HL-60 (cell line): ENCODE results near the gene RHOT2.

Source experiments
- DNase-seq, 2 experiments: peaks; one replicate each; pipeline ENCODE4 v3.0.0-alpha.2; 2010 to 2020; ENCODE audit warnings: low read depth in 1 of 2, low spot score in 1 of 2
- H3K27ac ChIP-seq: fragments of 250-450 bp; sonication (Bioruptor Pico); replicated peaks from 2 replicates; pipeline ENCODE4 v1.5.1; 2020; ENCODE audit warnings: mild to moderate bottlenecking, moderate library complexity
- H3K27me3 ChIP-seq: fragments of 250-450 bp; sonication (Bioruptor Pico); 2 replicates; pipeline ENCODE4 v1.5.1; 2021; ENCODE audit warnings: mild to moderate bottlenecking, moderate library complexity; ENCODE audit not compliant: insufficient read depth, poor library complexity, severe bottlenecking
- H3K4me3 ChIP-seq: replicated peaks from 2 replicates; pipeline ENCODE4 v1.5.1; 2011; ENCODE audit warnings: mild to moderate bottlenecking, control low read depth, low read length; ENCODE audit not compliant: insufficient read depth
- GABPA ChIP-seq: IDR thresholded peaks from 2 replicates; pipeline ENCODE4 v1.6.1; 2012; ENCODE audit warnings: low read depth
- POLR2AphosphoS5 ChIP-seq: IDR thresholded peaks from 2 replicates; pipeline ENCODE4 v1.6.1; 2012; ENCODE audit warnings: low read depth
- SPI1 ChIP-seq: IDR thresholded peaks from 2 replicates; pipeline ENCODE4 v1.6.1; 2012; ENCODE audit warnings: low read depth, mild to moderate bottlenecking, borderline replicate concordance
- TF ChIP-seq, protein P1 (sequence below): IDR thresholded peaks from one replicate; pipeline ENCODE4 v1.5.1; 2011; ENCODE audit warnings: low read length, control low read depth, inconsistent platforms; ENCODE audit not compliant: insufficient read depth
- TF ChIP-seq, protein P2 (sequence below): IDR thresholded peaks from 2 replicates; pipeline ENCODE4 v1.6.1; 2012; ENCODE audit warnings: low read depth; ENCODE audit not compliant: insufficient replicate concordance

Gene RHOT2

DNA sequence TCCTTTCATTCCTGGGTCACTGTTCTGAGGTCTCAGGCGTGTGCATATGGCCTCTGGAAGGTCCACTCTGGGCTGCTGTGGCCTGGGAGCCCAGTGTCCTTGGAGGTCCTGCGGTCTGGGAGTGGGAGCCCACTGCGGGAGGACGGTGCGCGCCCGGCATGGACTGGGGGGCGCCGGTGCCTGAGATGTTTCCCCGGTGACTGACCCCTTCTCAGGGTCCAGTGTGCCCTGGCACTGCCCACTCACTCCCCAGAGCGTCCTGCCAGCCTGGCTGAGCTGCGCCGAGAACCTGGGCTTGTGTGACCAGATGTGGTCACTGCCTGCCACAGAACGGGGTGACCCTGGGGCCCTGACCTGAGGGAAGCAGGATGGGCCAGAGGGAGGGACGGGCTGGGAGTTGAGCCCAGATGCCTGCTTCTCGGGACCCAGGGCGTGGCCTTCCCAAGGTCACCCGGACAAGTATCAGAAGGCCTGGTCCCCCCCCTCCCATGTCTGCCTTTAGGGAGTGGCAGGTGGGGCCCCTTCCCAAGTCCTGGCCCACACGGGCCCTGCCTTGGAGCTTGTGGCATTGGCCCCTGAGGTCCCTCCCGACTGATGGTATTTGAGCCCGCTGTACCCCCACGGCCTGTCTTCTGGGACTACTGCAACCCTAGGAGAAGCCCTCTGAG lies 6.4 kb downstream of the RHOT2 start:
- H3K27ac ChIP-seq = no peak overlapping the region
- DNase-seq = no peak
- no peak overlapping the region for H3K4me3 ChIP-seq
- 0 out of 2 replicates have a peak, but pooled peaks have one; percentile 7 for TF ChIP-seq POLR2AphosphoS5
- no peak for TF ChIP-seq GABPA
- H3K27me3 ChIP-seq = no peaks in the 10 kb centered on the region

DNA sequence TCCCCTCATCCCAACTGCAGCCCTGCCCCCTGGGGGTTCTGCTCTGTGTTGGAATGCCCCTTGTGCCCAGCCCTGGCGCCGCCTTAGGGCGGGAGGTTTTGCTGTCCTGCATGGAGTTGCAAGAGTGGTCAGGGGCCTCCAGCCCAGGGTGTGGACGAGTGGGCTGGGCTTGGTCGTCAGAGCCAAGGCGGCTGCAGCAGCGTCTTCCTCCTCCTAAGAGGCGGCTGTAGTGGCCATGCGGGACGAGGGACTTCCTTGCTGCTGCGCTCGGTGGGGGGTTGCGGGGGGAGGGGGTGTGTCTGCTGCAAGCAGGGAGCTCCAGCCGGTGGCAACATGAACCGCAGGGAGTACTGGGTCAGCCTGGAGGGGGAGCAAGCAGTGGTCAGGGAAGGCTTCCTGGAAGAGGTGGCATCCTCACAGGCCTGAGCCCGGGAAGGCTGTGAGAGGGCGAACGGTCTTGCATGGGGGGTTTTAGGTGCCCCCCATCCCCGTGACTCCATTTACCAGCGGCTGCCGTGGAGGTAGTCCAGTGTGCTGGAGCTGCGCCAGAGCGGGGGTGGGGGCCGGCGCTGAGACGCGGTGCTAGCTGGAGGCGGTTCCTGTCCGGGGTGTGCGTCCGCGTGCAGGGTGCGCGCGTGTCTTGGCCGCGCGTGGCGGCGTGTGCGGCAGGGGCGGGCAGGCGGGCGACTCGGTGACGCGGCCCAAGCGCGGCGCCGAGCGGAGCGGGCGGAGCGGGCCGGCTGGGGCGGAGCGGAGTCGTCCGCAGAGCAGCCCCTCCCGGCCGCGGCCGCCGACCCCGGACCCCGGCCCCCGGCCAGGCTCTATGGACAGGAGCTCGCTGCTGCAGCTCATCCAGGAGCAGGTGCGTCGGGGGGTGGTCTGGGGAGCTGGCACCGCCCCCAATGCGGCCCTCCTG lies 7.3 kb downstream of the RHOT2 start, which contains the start of gene RHBDL1:
Gene RHBDL1 (plus strand): TSS at position 704 of the 916 bp plus-strand sequence. CDS start 120 bp downstream, at position 824.
- peak; percentile 64 to 76 for DNase-seq
- H3K4me3 ChIP-seq = peak within 1 kb of the TSS; percentile 19; the same call in 1 of the 2 replicates
- TF ChIP-seq SPI1 (no peak), GABPA (no peak), POLR2AphosphoS5 (no peak; the same call in 1 of the 2 replicates)
- TF ChIP-seq, protein P1, sequence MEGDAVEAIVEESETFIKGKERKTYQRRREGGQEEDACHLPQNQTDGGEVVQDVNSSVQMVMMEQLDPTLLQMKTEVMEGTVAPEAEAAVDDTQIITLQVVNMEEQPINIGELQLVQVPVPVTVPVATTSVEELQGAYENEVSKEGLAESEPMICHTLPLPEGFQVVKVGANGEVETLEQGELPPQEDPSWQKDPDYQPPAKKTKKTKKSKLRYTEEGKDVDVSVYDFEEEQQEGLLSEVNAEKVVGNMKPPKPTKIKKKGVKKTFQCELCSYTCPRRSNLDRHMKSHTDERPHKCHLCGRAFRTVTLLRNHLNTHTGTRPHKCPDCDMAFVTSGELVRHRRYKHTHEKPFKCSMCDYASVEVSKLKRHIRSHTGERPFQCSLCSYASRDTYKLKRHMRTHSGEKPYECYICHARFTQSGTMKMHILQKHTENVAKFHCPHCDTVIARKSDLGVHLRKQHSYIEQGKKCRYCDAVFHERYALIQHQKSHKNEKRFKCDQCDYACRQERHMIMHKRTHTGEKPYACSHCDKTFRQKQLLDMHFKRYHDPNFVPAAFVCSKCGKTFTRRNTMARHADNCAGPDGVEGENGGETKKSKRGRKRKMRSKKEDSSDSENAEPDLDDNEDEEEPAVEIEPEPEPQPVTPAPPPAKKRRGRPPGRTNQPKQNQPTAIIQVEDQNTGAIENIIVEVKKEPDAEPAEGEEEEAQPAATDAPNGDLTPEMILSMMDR = no peak
- TF ChIP-seq, protein P2, sequence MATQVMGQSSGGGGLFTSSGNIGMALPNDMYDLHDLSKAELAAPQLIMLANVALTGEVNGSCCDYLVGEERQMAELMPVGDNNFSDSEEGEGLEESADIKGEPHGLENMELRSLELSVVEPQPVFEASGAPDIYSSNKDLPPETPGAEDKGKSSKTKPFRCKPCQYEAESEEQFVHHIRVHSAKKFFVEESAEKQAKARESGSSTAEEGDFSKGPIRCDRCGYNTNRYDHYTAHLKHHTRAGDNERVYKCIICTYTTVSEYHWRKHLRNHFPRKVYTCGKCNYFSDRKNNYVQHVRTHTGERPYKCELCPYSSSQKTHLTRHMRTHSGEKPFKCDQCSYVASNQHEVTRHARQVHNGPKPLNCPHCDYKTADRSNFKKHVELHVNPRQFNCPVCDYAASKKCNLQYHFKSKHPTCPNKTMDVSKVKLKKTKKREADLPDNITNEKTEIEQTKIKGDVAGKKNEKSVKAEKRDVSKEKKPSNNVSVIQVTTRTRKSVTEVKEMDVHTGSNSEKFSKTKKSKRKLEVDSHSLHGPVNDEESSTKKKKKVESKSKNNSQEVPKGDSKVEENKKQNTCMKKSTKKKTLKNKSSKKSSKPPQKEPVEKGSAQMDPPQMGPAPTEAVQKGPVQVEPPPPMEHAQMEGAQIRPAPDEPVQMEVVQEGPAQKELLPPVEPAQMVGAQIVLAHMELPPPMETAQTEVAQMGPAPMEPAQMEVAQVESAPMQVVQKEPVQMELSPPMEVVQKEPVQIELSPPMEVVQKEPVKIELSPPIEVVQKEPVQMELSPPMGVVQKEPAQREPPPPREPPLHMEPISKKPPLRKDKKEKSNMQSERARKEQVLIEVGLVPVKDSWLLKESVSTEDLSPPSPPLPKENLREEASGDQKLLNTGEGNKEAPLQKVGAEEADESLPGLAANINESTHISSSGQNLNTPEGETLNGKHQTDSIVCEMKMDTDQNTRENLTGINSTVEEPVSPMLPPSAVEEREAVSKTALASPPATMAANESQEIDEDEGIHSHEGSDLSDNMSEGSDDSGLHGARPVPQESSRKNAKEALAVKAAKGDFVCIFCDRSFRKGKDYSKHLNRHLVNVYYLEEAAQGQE = no peak
- no peaks in the 10 kb centered on the region for H3K27me3 ChIP-seq
- H3K27ac ChIP-seq = no peak within 1 kb of the TSS

DNA sequence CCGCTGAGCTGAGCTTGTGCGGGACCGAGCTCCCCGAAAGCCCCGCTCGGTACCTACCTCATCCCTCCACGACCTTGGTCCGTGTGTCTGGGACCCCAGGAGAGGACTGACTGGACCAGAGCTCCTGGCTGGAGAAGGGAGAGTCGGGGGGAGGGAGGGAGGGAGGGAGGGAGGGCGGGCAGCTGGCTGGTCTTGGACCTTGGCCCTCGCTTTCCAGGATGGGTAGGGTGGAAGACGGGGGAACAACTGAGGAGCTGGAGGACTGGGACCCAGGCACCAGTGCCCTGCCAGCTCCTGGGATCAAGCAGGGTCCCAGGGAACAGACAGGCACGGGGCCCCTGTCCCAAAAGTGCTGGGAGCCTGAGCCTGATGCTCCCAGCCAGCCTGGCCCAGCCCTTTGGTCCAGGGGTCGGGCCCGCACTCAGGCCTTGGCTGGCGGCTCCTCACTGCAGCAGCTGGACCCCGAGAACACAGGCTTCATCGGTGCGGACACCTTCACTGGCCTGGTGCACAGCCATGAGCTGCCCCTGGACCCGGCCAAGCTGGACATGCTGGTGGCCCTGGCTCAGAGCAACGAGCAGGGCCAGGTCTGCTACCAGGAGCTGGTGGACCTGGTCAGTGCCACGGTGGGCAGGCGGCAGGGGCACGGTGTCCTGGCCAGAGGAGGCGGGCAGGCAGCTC lies 8.1 kb downstream of the RHOT2 start:
- Histone ChIP-seq H3K4me3 (no peak overlapping the region), H3K27me3 (no peaks in the 10 kb centered on the region), H3K27ac (no peak overlapping the region)
- no peak for DNase-seq
- TF ChIP-seq, protein P2 = no peak
- TF ChIP-seq, protein P1 = no peak
- TF ChIP-seq SPI1 (no peak), POLR2AphosphoS5 (no peak), GABPA (no peak)

DNA sequence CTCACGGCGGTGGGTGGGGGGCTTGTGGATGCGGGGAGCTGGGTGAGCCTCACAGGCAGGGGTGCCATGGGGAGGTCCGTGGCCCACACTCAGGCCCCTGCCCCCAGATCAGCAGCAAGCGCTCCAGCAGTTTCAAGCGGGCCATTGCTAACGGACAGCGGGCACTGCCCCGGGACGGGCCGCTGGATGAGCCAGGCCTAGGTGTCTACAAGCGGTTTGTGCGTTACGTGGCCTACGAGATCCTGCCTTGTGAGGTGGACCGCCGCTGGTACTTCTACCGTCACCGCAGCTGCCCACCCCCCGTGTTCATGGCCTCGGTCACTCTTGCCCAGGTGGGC lies 8.6 kb downstream of the RHOT2 start:
- TF ChIP-seq, protein P2 = no peak
- no peak for TF ChIP-seq GABPA
- TF ChIP-seq SPI1 = no peak
- no peak for TF ChIP-seq POLR2AphosphoS5
- TF ChIP-seq, protein P1 = no peak

More for the DNA sequence above, 8.6 kb downstream of the RHOT2 start:
- Histone ChIP-seq H3K4me3 (no peak overlapping the region), H3K27me3 (no peaks in the 10 kb centered on the region), H3K27ac (no peak overlapping the region)
- no peak for DNase-seq
